Mononuclear cell (primary cell): ENCODE results near the gene TNC. TPM values are rescaled to one million over a fixed set of nuclear protein-coding genes. Genes with fewer than 3 reads are reported as not detected.

ENCODE experiments used
- H3K27me3 ChIP-seq: 2 replicates; pipeline ENCODE4 v1.6.0; 2011; ENCODE audit warnings: low read length, control low read depth; ENCODE audit not compliant: insufficient read depth
- H3K4me1 ChIP-seq: 2 replicates; pipeline ENCODE4 v1.5.1; 2011; ENCODE audit warnings: mild to moderate bottlenecking, low read length, control low read depth; ENCODE audit not compliant: insufficient read depth
- H3K4me3 ChIP-seq: 2 replicates; pipeline ENCODE4 v1.5.1; 2011; ENCODE audit warnings: mild to moderate bottlenecking, low read length, moderate library complexity
- H3K9me3 ChIP-seq: 2 replicates; pipeline ENCODE4 v1.5.1; 2011; ENCODE audit warnings: low read depth, mild to moderate bottlenecking, control low read depth, low read length
- total RNA-seq: library from RNA; depleted of rRNA; stranded (reverse); fragments of >200 nt; gene quantifications from one replicate; pipeline ENCODE4 v1.2.3, GENCODE V29; 2012

Gene TNC
- total RNA-seq, 1 donor: 0.10 TPM

- no peaks in the 10 kb centered on the region for H3K9me3 ChIP-seq
- peaks cover under 1% of the 10 kb centered on the region for H3K4me1 ChIP-seq
- H3K27me3 ChIP-seq: no peaks in the 10 kb centered on the region
- no peak overlapping the region for H3K4me3 ChIP-seq
Measured at GRCh38 chr9:115030006-115030405, 88.0 kb downstream of the TNC start.

DNA sequence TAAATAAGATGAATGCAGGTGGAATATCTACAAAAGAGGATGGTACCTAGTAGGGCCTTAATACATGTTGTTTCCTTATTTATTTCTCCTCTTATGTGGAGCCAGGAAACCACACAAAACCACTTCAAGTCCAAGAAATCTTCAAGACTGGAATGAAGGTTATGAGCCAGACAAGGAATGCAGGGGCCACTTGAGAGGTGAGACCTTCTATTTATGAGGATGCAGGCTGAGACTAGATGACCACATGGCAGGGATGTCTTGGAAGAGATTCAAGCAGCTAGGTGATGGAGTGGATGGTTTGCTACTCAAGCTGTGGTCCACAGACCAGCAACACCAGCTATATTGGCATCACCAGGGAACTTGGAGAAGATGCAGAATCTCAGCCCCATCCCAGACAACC lies 92.2 kb downstream of the TNC start:
- Histone ChIP-seq H3K27me3 (no peaks in the 10 kb centered on the region), H3K4me3 (no peak overlapping the region), H3K4me1 (no peaks in the 10 kb centered on the region), H3K9me3 (no peaks in the 10 kb centered on the region)

- H3K9me3 ChIP-seq: no peaks in the 10 kb centered on the region
- H3K4me3 ChIP-seq: no peak overlapping the region
- no peaks in the 10 kb centered on the region for H3K4me1 ChIP-seq
- H3K27me3 ChIP-seq: no peaks in the 10 kb centered on the region
Measured at GRCh38 chr9:115024925-115025535, 92.9 kb downstream of the TNC start.

DNA sequence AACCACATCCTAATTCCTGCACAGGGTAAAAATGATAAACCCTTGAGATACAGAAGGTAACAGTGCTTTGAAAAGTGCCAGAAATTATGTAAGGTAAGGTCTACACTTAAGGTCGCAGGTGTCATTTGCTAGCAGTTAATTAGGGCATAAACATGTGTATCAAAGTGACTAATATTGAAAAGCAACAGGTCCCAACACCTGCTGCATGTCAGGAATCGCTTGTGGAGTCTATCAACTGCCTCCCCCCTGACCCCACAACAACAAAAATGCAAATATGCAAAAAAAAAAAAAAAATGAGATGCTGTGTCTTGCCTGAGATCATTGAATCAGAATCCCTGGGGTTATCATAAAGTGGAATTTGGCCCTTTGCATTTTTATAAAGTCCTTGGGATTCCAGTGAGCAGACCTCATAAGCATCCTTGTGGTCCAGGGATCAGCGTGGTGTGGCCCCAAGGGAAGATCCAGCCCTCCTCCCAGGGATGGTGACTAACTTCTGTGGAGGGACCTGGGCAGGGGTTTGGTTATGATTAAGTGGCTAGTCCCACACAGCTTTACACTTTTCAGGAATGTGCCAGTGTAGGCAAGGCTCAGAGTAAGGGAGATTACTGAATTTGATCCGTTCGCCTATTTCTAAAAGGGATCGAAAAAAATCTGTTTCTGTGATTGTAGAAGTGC lies 95.1 kb downstream of the TNC start:
- no peak overlapping the region for H3K4me3 ChIP-seq
- H3K27me3 ChIP-seq: no peaks in the 10 kb centered on the region
- H3K9me3 ChIP-seq: no peaks in the 10 kb centered on the region
- H3K4me1 ChIP-seq: no peaks in the 10 kb centered on the region

DNA sequence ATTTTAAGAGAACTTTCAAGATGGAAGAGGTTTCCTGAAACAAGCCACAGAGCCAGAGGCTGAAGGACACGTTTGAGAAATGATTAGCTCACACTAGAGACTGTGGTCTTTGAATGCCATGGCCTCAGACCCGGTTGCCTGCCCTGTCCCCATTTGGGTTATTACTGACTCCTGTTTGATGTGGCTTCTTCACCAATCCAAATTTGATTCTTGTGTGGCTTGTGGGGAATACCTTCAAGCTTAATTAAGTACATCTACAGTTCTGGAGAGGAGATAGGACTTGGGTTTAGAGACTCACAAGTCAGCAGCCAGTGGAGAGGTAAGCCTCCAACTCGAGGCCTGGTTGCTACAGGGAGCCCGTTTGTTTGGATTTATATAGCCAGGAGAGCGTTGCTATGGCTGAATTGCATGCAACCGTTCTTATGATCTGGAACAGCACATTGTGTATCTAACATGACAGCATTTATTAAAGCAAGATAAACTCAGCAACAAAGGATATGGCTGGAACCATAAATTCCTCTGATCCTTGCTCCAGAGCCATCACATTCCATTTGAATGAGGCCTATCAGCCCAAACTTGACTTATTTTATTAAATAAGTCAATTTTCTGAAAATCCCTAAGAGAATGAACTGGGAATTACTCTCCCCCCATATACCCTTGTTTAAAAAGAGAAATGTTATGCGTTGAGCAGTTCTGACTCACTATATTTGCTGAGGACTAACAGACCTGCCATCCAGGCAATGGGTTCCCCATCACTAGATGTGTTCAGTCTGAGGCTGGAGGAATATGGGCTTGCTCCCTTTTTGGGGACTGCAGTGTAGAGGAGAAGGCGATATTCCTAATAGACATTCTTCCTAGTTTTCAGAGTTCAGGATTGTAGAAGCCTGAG lies 99.2 kb downstream of the TNC start:
- Histone ChIP-seq H3K27me3 (no peaks in the 10 kb centered on the region), H3K9me3 (no peaks in the 10 kb centered on the region), H3K4me3 (no peak overlapping the region), H3K4me1 (no peaks in the 10 kb centered on the region)

DNA sequence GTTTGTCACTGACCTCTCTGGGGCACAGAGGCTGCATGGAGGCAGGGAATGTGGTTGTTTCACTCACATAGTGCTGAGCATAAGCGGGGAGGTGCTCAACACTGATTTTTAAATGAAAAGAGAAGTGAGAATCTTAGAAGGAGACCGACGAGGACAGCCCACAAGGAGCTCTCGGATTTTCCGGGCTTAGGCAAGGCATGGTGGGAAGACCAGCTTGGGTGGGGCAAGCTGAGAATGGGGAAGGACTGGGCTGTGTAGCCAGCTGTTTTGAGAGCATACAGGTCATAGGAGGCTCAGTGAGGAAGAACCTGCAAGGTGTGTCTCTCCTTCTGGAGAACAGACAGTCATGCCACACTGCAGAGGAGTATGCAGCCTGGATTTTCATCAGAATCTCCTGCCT lies 101.6 kb downstream of the TNC start:
- H3K27me3 ChIP-seq: no peaks in the 10 kb centered on the region
- no peaks in the 10 kb centered on the region for H3K9me3 ChIP-seq
- H3K4me3 ChIP-seq: no peak overlapping the region

GRCh38 chr9:115015018-115015635 lies 102.8 kb downstream of the TNC start:
- Histone ChIP-seq H3K4me1 (no peaks in the 10 kb centered on the region), H3K27me3 (no peaks in the 10 kb centered on the region), H3K9me3 (no peaks in the 10 kb centered on the region), H3K4me3 (no peak overlapping the region)

More for the DNA sequence above, 101.6 kb downstream of the TNC start:
- H3K4me1 ChIP-seq: no peaks in the 10 kb centered on the region

DNA sequence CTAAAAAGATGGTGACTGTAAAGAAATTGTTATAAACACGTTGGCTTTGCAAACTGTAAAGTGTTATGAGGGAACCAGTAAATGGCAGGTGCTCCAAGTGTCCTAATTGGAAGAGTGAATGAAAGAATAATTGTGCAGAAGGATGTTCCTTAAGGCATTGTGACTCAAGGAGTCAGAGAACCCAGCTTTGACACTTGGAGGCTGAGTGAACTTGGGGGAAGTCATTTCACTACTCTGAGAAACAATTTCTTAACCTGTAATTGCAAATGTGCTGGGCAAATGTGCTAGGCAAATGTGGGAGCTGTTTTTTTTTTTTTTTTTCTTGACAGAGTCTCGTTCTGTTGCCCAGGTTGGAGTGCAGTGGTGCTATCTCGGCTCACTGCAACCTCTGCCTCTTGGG lies 103.5 kb downstream of the TNC start:
- no peaks in the 10 kb centered on the region for H3K27me3 ChIP-seq

GRCh38 chr9:115013998-115014397 lies 104.0 kb downstream of the TNC start:
- Histone ChIP-seq H3K4me1 (no peaks in the 10 kb centered on the region), H3K4me3 (no peak overlapping the region), H3K27me3 (no peaks in the 10 kb centered on the region), H3K9me3 (no peaks in the 10 kb centered on the region)

More for the DNA sequence above, 103.5 kb downstream of the TNC start:
- H3K4me3 ChIP-seq: no peak overlapping the region
- H3K4me1 ChIP-seq: no peaks in the 10 kb centered on the region
- no peaks in the 10 kb centered on the region for H3K9me3 ChIP-seq

DNA sequence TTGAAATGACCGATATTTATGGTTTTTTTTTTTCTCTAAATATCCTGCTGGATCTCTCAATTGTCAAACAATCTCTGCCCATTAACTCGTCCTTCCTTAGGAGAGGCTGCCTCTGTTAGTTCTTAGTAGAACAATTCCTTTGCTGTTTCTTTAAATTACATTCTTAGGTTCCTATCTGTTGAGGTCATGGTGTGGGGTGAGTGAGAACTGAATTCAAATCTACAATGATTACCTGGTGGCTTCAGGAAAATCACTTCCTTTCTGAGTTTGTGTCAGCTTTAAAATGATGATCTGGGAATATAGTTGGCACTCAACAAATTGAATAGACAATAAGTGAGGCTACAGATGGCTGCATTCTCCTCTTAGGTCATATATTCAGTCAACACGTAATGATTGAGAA lies 105.5 kb downstream of the TNC start:
- peaks cover 15% of the 10 kb centered on the region for H3K4me1 ChIP-seq
- H3K27me3 ChIP-seq: no peaks in the 10 kb centered on the region
- H3K9me3 ChIP-seq: no peaks in the 10 kb centered on the region
- no peak overlapping the region for H3K4me3 ChIP-seq

DNA sequence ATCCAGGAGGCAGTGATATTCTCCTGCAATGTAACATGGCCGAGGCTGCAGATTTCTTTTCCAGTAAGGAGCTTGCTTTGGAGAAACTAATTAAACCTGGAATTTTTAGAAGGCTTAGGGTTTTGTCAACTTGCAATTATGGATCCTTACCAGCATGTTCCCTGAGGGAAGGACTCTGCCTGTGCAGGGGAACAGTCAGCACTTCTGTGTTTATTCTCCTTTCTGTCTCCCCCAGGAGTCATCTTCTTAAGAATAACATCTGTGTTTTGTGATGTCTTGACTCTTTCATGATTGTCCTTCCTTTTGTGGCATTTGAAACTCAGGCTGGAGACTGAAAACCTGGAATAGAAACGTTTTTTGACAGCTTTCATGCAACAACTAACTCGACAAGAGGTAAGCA lies 107.1 kb downstream of the TNC start:
- no peaks in the 10 kb centered on the region for H3K27me3 ChIP-seq
- H3K4me1 ChIP-seq: peaks cover 31% of the 10 kb centered on the region
- no peaks in the 10 kb centered on the region for H3K9me3 ChIP-seq
- H3K4me3 ChIP-seq: no peak overlapping the region

- Histone ChIP-seq H3K27me3 (no peaks in the 10 kb centered on the region), H3K4me3 (no peak overlapping the region), H3K4me1 (peaks cover 33% of the 10 kb centered on the region), H3K9me3 (no peaks in the 10 kb centered on the region)
Measured at GRCh38 chr9:115008536-115009270, 109.3 kb downstream of the TNC start.

DNA sequence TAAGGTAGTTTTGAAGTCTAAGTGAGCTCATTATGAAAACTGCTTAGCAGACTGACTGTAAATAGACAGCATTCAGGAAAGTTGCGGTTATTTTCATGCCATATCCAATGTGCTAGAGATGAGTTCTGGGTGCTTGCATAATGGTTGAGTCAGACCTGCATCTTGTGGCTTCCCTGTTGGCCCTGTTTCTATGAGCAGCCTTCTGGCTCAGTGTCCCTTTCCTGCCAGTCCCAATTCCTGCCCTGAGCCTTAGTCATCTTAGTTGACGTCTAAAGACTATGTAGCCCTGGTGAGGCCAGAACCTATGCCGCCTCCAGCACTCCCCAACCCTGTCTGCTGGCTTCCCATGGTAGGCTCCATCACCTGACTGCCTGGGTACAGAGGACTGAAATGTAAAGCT lies 111.3 kb downstream of the TNC start:
- H3K4me1 ChIP-seq: peaks cover 33% of the 10 kb centered on the region
- H3K9me3 ChIP-seq: no peaks in the 10 kb centered on the region
- no peak overlapping the region for H3K4me3 ChIP-seq
- H3K27me3 ChIP-seq: no peaks in the 10 kb centered on the region

DNA sequence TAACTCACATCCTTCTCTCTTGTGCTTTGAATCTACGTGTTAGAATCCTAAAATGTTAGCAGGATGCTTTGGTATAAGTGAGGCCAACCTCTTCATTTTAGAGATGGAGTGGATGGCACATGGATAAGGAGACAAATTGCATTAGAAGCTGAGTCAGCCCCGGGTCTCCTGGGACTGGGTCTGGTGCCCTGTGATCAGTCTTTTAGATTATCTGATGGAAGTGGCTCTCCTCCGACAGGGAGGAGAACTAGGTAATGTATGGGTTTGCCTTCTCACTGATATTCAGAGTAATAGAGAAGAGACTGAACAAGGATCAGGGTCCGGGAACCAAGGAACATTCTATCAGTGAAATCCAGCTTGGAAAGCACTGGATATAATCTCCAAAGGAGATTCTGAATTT lies 112.6 kb downstream of the TNC start:
- Histone ChIP-seq H3K27me3 (no peaks in the 10 kb centered on the region), H3K4me3 (no peak overlapping the region), H3K9me3 (no peaks in the 10 kb centered on the region), H3K4me1 (peaks cover 33% of the 10 kb centered on the region)
